ENCODE data around the gene ATP10D. TPM values are rescaled to one million over a fixed set of nuclear protein-coding genes. Genes with fewer than 3 reads are reported as not detected.
A peak's percentile ranks its signal among the peaks of the same experiment; 100 is the strongest.

The ATP10D gene
- total and polyA plus RNA-seq, 8 donors = 1.5 to 72.9 (median 7.3) TPM

- intact Hi-C loops (cut with DNase I; ENCODE audit: low total_unique reads) = no loop called here
- no peak for TF ChIP-seq POLR2AphosphoS5 (IDR thresholded peaks at IDR 0.05)
- TF ChIP-seq EP300 (IDR thresholded peaks at IDR 0.05) = no peak
- TF ChIP-seq POLR2A (IDR thresholded peaks at IDR 0.05) = no peak
- no peak for TF ChIP-seq CTCF (IDR thresholded peaks at IDR 0.05)
- 95 to 98% (median 98%) methylated on average over 2 of the region's 2 CpGs for WGBS, 5 donors
- H3K4me3 ChIP-seq = no peak overlapping the region
- H3K4me1 ChIP-seq = no peaks in the 10 kb centered on the region
- H3K9me3 ChIP-seq = no peaks in the 10 kb centered on the region
- DNase-seq = no peak
- peaks cover 4 to 69% (median 62%) of the 10 kb centered on the region in 4 donors for H3K36me3 ChIP-seq
- H3K27me3 ChIP-seq = no peaks in the 10 kb centered on the region
- H3K27ac ChIP-seq = no peak overlapping the region
Measured at GRCh38 chr4:47557255-47557654, 72.2 kb downstream of the ATP10D start.

- H3K4me1 ChIP-seq = peaks cover 0 to 8% (median 0%) of the 10 kb centered on the region in 4 donors
- intact Hi-C loops (cut with DNase I; ENCODE audit: low total_unique reads) = no loop called here
- no peak for DNase-seq
- H3K9me3 ChIP-seq = no peaks in the 10 kb centered on the region
- 90 to 100% (median 94%) methylated on average over 1 of the region's 1 CpG for WGBS, 5 donors
- H3K27ac ChIP-seq = no peak overlapping the region
- H3K4me3 ChIP-seq = no peak overlapping the region
- TF ChIP-seq EP300 (IDR thresholded peaks at IDR 0.05) (no peak), POLR2A (IDR thresholded peaks at IDR 0.05) (no peak), POLR2AphosphoS5 (IDR thresholded peaks at IDR 0.05) (no peak), CTCF (IDR thresholded peaks at IDR 0.05) (no peak)
- H3K27me3 ChIP-seq = no peaks in the 10 kb centered on the region
- peaks cover 4 to 63% (median 46%) of the 10 kb centered on the region in 4 donors for H3K36me3 ChIP-seq
Measured at GRCh38 chr4:47560682-47561081, 75.6 kb downstream of the ATP10D start.

GRCh38 chr4:47561331-47561730, 76.3 kb downstream of the ATP10D start:
- Histone ChIP-seq H3K9me3 (no peaks in the 10 kb centered on the region), H3K4me3 (no peak overlapping the region), H3K36me3 (peaks cover 4 to 67% (median 46%) of the 10 kb centered on the region in 4 donors), H3K27ac (peak overlapping the region in 1 of 5 donors; percentile 27), H3K4me1 (peaks cover 0 to 8% (median 0%) of the 10 kb centered on the region in 4 donors), H3K27me3 (no peaks in the 10 kb centered on the region)
- 15 to 69% (median 31%) methylated on average over 1 of the region's 1 CpG for WGBS, 5 donors
- no peak for TF ChIP-seq CTCF (IDR thresholded peaks at IDR 0.05)
- TF ChIP-seq POLR2A (IDR thresholded peaks at IDR 0.05) = no peak
- no peak for TF ChIP-seq EP300 (IDR thresholded peaks at IDR 0.05)
- TF ChIP-seq POLR2AphosphoS5 (IDR thresholded peaks at IDR 0.05) = no peak
- peak in 1 of 2 donors; percentile 55 for DNase-seq
- intact Hi-C loops (cut with DNase I; ENCODE audit: low total_unique reads) = no loop called here

- intact Hi-C loops (cut with DNase I; ENCODE audit: low total_unique reads) = no loop called here
- H3K9me3 ChIP-seq = no peaks in the 10 kb centered on the region
- no peak for DNase-seq
- no peaks in the 10 kb centered on the region for H3K27me3 ChIP-seq
- H3K4me3 ChIP-seq = no peak overlapping the region
- WGBS, 5 donors = 66 to 74% (median 69%) methylated on average over 3 of the region's 3 CpGs
- H3K36me3 ChIP-seq = peaks cover 4 to 72% (median 49%) of the 10 kb centered on the region in 4 donors
- peaks cover 0 to 8% (median 0%) of the 10 kb centered on the region in 4 donors for H3K4me1 ChIP-seq
- TF ChIP-seq POLR2AphosphoS5 (IDR thresholded peaks at IDR 0.05) (no peak), CTCF (IDR thresholded peaks at IDR 0.05) (no peak), EP300 (IDR thresholded peaks at IDR 0.05) (no peak), POLR2A (IDR thresholded peaks at IDR 0.05) (no peak)
- no peak overlapping the region for H3K27ac ChIP-seq
Measured at GRCh38 chr4:47562297-47562696, 77.2 kb downstream of the ATP10D start.
